ENCODE data around the gene NF1. TPM values are rescaled to one million over a fixed set of nuclear protein-coding genes. Genes with fewer than 3 reads are reported as not detected.
A peak's percentile ranks its signal among the peaks of the same experiment; 100 is the strongest.

The NF1 gene
- total RNA-seq, 1 donor from 2014 or later, result 53.1 TPM

- no peaks in the 10 kb centered on the region for H3K27me3 ChIP-seq (ENCODE audit: low read depth)
- no peak overlapping the region for H3K4me3 ChIP-seq
- H3K4me1 ChIP-seq, result no peaks in the 10 kb centered on the region
- ATAC-seq (peak; percentile 48 to 52), DNase-seq (no peak)
- H3K9me3 ChIP-seq, result no peaks in the 10 kb centered on the region
- intact Hi-C loops (cut with DNase I), result no loop called here
- H3K27ac ChIP-seq, result no peak overlapping the region
- H3K36me3 ChIP-seq, result no peaks in the 10 kb centered on the region
- TF ChIP-seq, protein P1, sequence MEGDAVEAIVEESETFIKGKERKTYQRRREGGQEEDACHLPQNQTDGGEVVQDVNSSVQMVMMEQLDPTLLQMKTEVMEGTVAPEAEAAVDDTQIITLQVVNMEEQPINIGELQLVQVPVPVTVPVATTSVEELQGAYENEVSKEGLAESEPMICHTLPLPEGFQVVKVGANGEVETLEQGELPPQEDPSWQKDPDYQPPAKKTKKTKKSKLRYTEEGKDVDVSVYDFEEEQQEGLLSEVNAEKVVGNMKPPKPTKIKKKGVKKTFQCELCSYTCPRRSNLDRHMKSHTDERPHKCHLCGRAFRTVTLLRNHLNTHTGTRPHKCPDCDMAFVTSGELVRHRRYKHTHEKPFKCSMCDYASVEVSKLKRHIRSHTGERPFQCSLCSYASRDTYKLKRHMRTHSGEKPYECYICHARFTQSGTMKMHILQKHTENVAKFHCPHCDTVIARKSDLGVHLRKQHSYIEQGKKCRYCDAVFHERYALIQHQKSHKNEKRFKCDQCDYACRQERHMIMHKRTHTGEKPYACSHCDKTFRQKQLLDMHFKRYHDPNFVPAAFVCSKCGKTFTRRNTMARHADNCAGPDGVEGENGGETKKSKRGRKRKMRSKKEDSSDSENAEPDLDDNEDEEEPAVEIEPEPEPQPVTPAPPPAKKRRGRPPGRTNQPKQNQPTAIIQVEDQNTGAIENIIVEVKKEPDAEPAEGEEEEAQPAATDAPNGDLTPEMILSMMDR (IDR thresholded peaks at IDR 0.05), result no peak
These were observed 320.3 kb downstream of the NF1 start for GRCh38 chr17:31415004-31415454.

- no peak overlapping the region for H3K4me3 ChIP-seq
- TF ChIP-seq, protein P1 (IDR thresholded peaks at IDR 0.05), result no peak
- intact Hi-C loops (cut with DNase I), result no loop called here
- no peaks in the 10 kb centered on the region for H3K4me1 ChIP-seq
- no peaks in the 10 kb centered on the region for H3K9me3 ChIP-seq
- no peaks in the 10 kb centered on the region for H3K27me3 ChIP-seq (ENCODE audit: low read depth)
- H3K36me3 ChIP-seq, result no peaks in the 10 kb centered on the region
- ATAC-seq (no peak), DNase-seq (no peak)
- H3K27ac ChIP-seq, result no peak overlapping the region
These were observed 321.1 kb downstream of the NF1 start for GRCh38 chr17:31415640-31416502.

GRCh38 chr17:31416503-31416923 lies 321.7 kb downstream of the NF1 start:
- Histone ChIP-seq H3K9me3 (no peaks in the 10 kb centered on the region), H3K4me1 (no peaks in the 10 kb centered on the region), H3K36me3 (no peaks in the 10 kb centered on the region), H3K27ac (no peak overlapping the region), H3K27me3 (ENCODE audit: low read depth) (no peaks in the 10 kb centered on the region), H3K4me3 (no peak overlapping the region)
- TF ChIP-seq, protein P1 (IDR thresholded peaks at IDR 0.05), result no peak
- ATAC-seq (peak in 1 of 2 donors; percentile 17), DNase-seq (no peak)
- intact Hi-C loops (cut with DNase I), result no loop called here

GRCh38 chr17:31417051-31417792 lies 322.4 kb downstream of the NF1 start:
- Histone ChIP-seq H3K36me3 (no peaks in the 10 kb centered on the region), H3K9me3 (no peaks in the 10 kb centered on the region), H3K27ac (no peak overlapping the region), H3K4me1 (no peaks in the 10 kb centered on the region), H3K4me3 (no peak overlapping the region), H3K27me3 (ENCODE audit: low read depth) (no peaks in the 10 kb centered on the region)
- ATAC-seq, result no peak
- TF ChIP-seq, protein P1 (IDR thresholded peaks at IDR 0.05), result no peak
- intact Hi-C loops (cut with DNase I), result no loop called here
- DNase-seq, result no peak

- H3K4me1 ChIP-seq, result no peaks in the 10 kb centered on the region
- no peak overlapping the region for H3K27ac ChIP-seq
- TF ChIP-seq, protein P1 (IDR thresholded peaks at IDR 0.05), result no peak
- H3K36me3 ChIP-seq, result no peaks in the 10 kb centered on the region
- no peaks in the 10 kb centered on the region for H3K27me3 ChIP-seq (ENCODE audit: low read depth)
- intact Hi-C loops (cut with DNase I), result no loop called here
- no peak overlapping the region for H3K4me3 ChIP-seq
- no peak for DNase-seq
- H3K9me3 ChIP-seq, result no peaks in the 10 kb centered on the region
- ATAC-seq, result no peak
These were observed 324.1 kb downstream of the NF1 start for GRCh38 chr17:31418773-31419350.

Measured in lower lobe of right lung (tissue), 2 donors.